ENCODE data around the gene SPTBN5. TPM values are rescaled to one million over a fixed set of nuclear protein-coding genes. Genes with fewer than 3 reads are reported as not detected.

Gene SPTBN5
- total RNA-seq, 1 experiment from 2014 or later = 0.84 TPM

DNA sequence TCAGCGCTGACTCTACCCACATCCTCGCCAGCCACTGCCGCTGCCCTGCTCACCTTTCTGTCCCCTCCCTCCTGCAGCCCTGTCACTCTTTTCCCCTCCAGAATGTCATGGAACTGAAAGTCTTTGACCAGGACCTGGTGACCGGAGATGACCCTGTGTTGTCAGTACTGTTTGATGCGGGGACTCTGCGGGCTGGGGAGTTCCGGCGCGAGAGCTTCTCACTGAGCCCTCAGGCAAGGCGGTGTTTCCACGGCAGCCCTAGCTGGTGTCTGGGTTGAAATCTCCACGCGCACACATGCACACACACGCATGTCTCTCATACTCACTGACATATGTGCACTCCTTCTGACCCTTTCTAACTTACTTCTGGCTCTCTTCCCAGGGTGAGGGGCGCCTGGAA, 53.2 kb downstream of the SPTBN5 start:
- H3K36me3 ChIP-seq (ENCODE audit: low read depth, low read length) = no peaks in the 10 kb centered on the region
- no peak for DNase-seq
- H2AFZ ChIP-seq (ENCODE audit: low read length) = no peak overlapping the region
- no peaks in the 10 kb centered on the region for H3K9me3 ChIP-seq (ENCODE audit: low read length)
- no peaks in the 10 kb centered on the region for H3K27me3 ChIP-seq (ENCODE audit: low read length)
- ATAC-seq = no peak
- no peak overlapping the region for H3K9ac ChIP-seq (ENCODE audit: low read length)
- H3K4me1 ChIP-seq (ENCODE audit: insufficient read depth, low read length) = peaks cover 17% of the 10 kb centered on the region
- H4K20me1 ChIP-seq (ENCODE audit: low read length) = no peaks in the 10 kb centered on the region
- no peak overlapping the region for H3K4me2 ChIP-seq (ENCODE audit: low read length)
- BruUV-seq (replicated peaks) = no TSS peak
- H3K27ac ChIP-seq (ENCODE audit: low read length) = no peak overlapping the region
- ChIA-PET CTCF (no interaction called here), POLR2A (ENCODE audit: unreplicated experiment) (no interaction called here)
- no peaks in the 10 kb centered on the region for H3K9me2 ChIP-seq (replicated peaks; ENCODE audit: low read length)
- intact Hi-C loops (cut with micrococcal nuclease) = no loop called here
- no peaks in the 10 kb centered on the region for H3K79me2 ChIP-seq (ENCODE audit: low read length)
- TF ChIP-seq CTCF (conservative IDR thresholded peaks at IDR 0.05; ENCODE audit: low read depth, low read length) (no peak), EZH2phosphoT487 (IDR thresholded peaks at IDR 0.05; ENCODE audit: borderline replicate concordance, low read length) (no peak), EZH2 (IDR thresholded peaks at IDR 0.05; ENCODE audit: low read length, unreplicated experiment) (no peak)
- H3F3A ChIP-seq (ENCODE audit: low read length, unreplicated experiment) = no peaks in the 10 kb centered on the region
- H3K4me3 ChIP-seq (ENCODE audit: low read length) = no peak overlapping the region

DNA sequence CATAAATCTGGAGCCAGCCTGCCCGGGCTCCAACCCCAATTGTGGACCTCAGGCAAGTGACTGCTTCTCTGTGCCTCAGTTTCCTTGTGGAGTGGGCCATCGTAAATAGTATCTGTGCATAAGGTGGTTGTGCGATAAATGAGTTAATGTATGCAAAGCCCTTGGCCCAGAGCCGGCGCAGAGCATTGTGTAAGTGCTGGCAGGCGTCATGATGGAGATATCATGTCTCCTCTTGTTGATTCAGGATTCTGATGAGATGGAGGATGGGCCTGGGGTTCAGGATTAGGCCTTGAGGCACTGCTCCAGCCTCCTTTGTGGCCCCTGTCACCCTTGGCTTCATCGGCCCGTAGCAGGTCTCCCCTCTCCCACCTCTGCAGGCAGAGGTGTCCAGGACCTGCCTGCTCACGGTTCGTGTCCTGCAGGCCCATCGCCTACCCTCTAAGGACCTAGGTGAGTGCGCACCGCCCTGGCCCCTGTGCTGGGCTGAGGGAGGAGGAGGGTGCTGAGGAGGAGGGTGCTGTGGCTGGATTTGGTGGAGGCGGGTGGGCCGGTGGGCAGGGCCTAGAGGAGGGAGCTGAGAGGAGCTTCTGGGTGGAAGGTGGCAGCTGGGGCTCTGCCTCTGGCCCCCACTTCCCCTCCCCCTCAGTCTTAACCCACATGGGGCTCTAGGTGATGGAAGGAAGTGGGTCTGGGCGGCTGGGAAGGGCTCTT, 53.9 kb downstream of the SPTBN5 start:
- Histone ChIP-seq H3K27ac (ENCODE audit: low read length) (no peak overlapping the region), H3K4me3 (ENCODE audit: low read length) (no peak overlapping the region), H3K9me3 (ENCODE audit: low read length) (no peaks in the 10 kb centered on the region), H4K20me1 (ENCODE audit: low read length) (no peaks in the 10 kb centered on the region), H2AFZ (ENCODE audit: low read length) (no peak overlapping the region), H3K9ac (ENCODE audit: low read length) (no peak overlapping the region), H3K9me2 (replicated peaks; ENCODE audit: low read length) (no peaks in the 10 kb centered on the region), H3K4me1 (ENCODE audit: insufficient read depth, low read length) (peaks cover 17% of the 10 kb centered on the region), H3K27me3 (ENCODE audit: low read length) (no peaks in the 10 kb centered on the region), H3K36me3 (ENCODE audit: low read depth, low read length) (no peaks in the 10 kb centered on the region), H3K4me2 (ENCODE audit: low read length) (no peak overlapping the region), H3F3A (ENCODE audit: low read length, unreplicated experiment) (no peaks in the 10 kb centered on the region), H3K79me2 (ENCODE audit: low read length) (no peaks in the 10 kb centered on the region)
- intact Hi-C loops (cut with micrococcal nuclease) = no loop called here
- TF ChIP-seq CTCF (conservative IDR thresholded peaks at IDR 0.05; ENCODE audit: low read depth, low read length) (no peak), EZH2 (IDR thresholded peaks at IDR 0.05; ENCODE audit: low read length, unreplicated experiment) (no peak), EZH2phosphoT487 (IDR thresholded peaks at IDR 0.05; ENCODE audit: borderline replicate concordance, low read length) (no peak)
- POLR2A ChIA-PET (ENCODE audit: unreplicated experiment) = no interaction called here
- DNase-seq = no peak
- no TSS peak for BruUV-seq (replicated peaks)
- ATAC-seq = no peak
- CTCF ChIA-PET = no interaction called here

GRCh38 chr15:41838400-41838897, 55.4 kb downstream of the SPTBN5 start, which contains the start of gene PLA2G4B:
Gene PLA2G4B, plus strand, starts transcription at chr15:41838847. Its CDS starts 67 bp downstream, at chr15:41838914.
- ATAC-seq = peak; percentile 90
- H2AFZ ChIP-seq (ENCODE audit: low read length) = no peak within 1 kb of the TSS
- H3K4me3 ChIP-seq (ENCODE audit: low read length) = no peak within 1 kb of the TSS; the same call in 1 of the 2 replicates
- H3K9me3 ChIP-seq (ENCODE audit: low read length) = no peaks in the 10 kb centered on the region
- intact Hi-C loops (cut with micrococcal nuclease) = no loop called here
- H3K36me3 ChIP-seq (ENCODE audit: low read depth, low read length) = no peaks in the 10 kb centered on the region
- TF ChIP-seq EZH2phosphoT487 (IDR thresholded peaks at IDR 0.05; ENCODE audit: borderline replicate concordance, low read length) (no peak), CTCF (conservative IDR thresholded peaks at IDR 0.05; ENCODE audit: low read depth, low read length) (no peak), EZH2 (IDR thresholded peaks at IDR 0.05; ENCODE audit: low read length, unreplicated experiment) (no peak)
- BruUV-seq (replicated peaks) = no TSS peak
- H3K27me3 ChIP-seq (ENCODE audit: low read length) = no peaks in the 10 kb centered on the region
- no peaks in the 10 kb centered on the region for H4K20me1 ChIP-seq (ENCODE audit: low read length)
- H3K9me2 ChIP-seq (replicated peaks; ENCODE audit: low read length) = no peaks in the 10 kb centered on the region
- peak within 1 kb of the TSS; percentile 82 for H3K27ac ChIP-seq (ENCODE audit: low read length)
- H3K9ac ChIP-seq (ENCODE audit: low read length) = peak within 1 kb of the TSS; percentile 46; the same call in 1 of the 2 replicates
- H3F3A ChIP-seq (ENCODE audit: low read length, unreplicated experiment) = no peaks in the 10 kb centered on the region
- ChIA-PET POLR2A (ENCODE audit: unreplicated experiment) (no interaction called here), CTCF (interaction anchor here (0.6 kb wide), 1 partner anchor 311 kb away, joined by 3 read pairs; no protein-coding TSS in a partner anchor)
- H3K4me1 ChIP-seq (ENCODE audit: insufficient read depth, low read length) = peaks cover 21% of the 10 kb centered on the region
- peak; percentile 98 for DNase-seq
- peaks cover 9% of the 10 kb centered on the region; the same call in 1 of the 2 replicates for H3K79me2 ChIP-seq (ENCODE audit: low read length)
- H3K4me2 ChIP-seq (ENCODE audit: low read length) = peak within 1 kb of the TSS; percentile 57

All from PC-3 (cell line).